Activated CD8-positive, alpha-beta memory T cell treated with anti-CD3 and anti-CD28 coated beads, Interleukin-2, amount 50 U/mL, for 1 hour (primary cell): ENCODE data around the gene ATP10A.

Experiments used
- DNase-seq: peaks from one replicate; pipeline ENCODE4 v3.0.0-alpha.2; 2020; ENCODE audit errors: extremely low read depth

Gene ATP10A

GRCh38 chr15:25795712-25796111 is 67.4 kb downstream of the ATP10A start:
- DNase-seq, result no peak

GRCh38 chr15:25795061-25795460 is 68.1 kb downstream of the ATP10A start:
- DNase-seq, result no peak

GRCh38 chr15:25793354-25794050 is 69.6 kb downstream of the ATP10A start:
- DNase-seq, result no peak

GRCh38 chr15:25792128-25792527 is 71.0 kb downstream of the ATP10A start:
- no peak for DNase-seq

- no peak for DNase-seq
Observed at GRCh38 chr15:25790000-25790660, 73.0 kb downstream of the ATP10A start.

GRCh38 chr15:25789616-25789999 is 73.5 kb downstream of the ATP10A start:
- DNase-seq, result no peak

- no peak for DNase-seq
Observed at GRCh38 chr15:25789211-25789610, 73.9 kb downstream of the ATP10A start.

- no peak for DNase-seq
Observed at GRCh38 chr15:25787855-25788520, 75.1 kb downstream of the ATP10A start.

GRCh38 chr15:25787381-25787780 is 75.7 kb downstream of the ATP10A start:
- no peak for DNase-seq

- no peak for DNase-seq
Observed at GRCh38 chr15:25786040-25786439, 77.1 kb downstream of the ATP10A start.

GRCh38 chr15:25785641-25786025 is 77.5 kb downstream of the ATP10A start:
- DNase-seq, result no peak

- no peak for DNase-seq
Observed at GRCh38 chr15:25784876-25785640, 78.1 kb downstream of the ATP10A start.

GRCh38 chr15:25783607-25784540 is 79.3 kb downstream of the ATP10A start:
- peak; percentile 12 for DNase-seq

GRCh38 chr15:25783134-25783533 is 80.0 kb downstream of the ATP10A start:
- no peak for DNase-seq

GRCh38 chr15:25780479-25781255 is 82.5 kb downstream of the ATP10A start:
- no peak for DNase-seq

- DNase-seq, result no peak
Observed at GRCh38 chr15:25778161-25778560, 85.0 kb downstream of the ATP10A start.

GRCh38 chr15:25777037-25777436 is 86.1 kb downstream of the ATP10A start:
- DNase-seq, result no peak

- DNase-seq, result no peak
Observed at GRCh38 chr15:25776071-25776746, 86.9 kb downstream of the ATP10A start.

- no peak for DNase-seq
Observed at GRCh38 chr15:25775317-25775912, 87.7 kb downstream of the ATP10A start.
